Activated T-cell treated with anti-CD3 and anti-CD28 coated beads for 4 hours (primary cell): Measurements from ENCODE around the gene APC2.
"Not testable (repeated sequence)": the region's sequence is repeated elsewhere in the genome, so short reads cannot be mapped to it uniquely, and the experiment has no call there.

ENCODE experiments used
- DNase-seq: peaks from one replicate; pipeline ENCODE4 v3.0.0-alpha.2; 2020

The APC2 gene

GRCh38 chr19:1483979-1484428, 34.1 kb downstream of the APC2 start:
- no peak for DNase-seq

- DNase-seq, result no peak
These were observed 37.0 kb downstream of the APC2 start for GRCh38 chr19:1486720-1487575.

GRCh38 chr19:1487576-1488281, 37.8 kb downstream of the APC2 start:
- no peak for DNase-seq

DNA sequence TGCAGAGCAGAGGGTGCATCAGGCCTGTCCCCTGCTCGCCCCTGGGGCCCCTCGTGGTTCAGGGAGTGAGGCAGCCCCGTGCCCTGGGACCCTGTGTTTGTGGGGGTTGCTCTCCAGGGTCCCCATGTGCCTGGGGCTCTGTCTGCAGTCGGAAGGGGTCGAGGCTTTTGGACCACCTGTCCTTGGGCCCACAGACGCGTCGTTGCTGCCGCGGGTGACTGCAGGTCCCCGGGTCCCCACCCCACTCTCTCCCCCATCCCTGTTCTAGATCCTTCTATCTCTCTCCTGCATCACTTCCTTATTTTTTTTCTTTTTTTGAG, 38.3 kb downstream of the APC2 start:
- DNase-seq, result no peak

DNA sequence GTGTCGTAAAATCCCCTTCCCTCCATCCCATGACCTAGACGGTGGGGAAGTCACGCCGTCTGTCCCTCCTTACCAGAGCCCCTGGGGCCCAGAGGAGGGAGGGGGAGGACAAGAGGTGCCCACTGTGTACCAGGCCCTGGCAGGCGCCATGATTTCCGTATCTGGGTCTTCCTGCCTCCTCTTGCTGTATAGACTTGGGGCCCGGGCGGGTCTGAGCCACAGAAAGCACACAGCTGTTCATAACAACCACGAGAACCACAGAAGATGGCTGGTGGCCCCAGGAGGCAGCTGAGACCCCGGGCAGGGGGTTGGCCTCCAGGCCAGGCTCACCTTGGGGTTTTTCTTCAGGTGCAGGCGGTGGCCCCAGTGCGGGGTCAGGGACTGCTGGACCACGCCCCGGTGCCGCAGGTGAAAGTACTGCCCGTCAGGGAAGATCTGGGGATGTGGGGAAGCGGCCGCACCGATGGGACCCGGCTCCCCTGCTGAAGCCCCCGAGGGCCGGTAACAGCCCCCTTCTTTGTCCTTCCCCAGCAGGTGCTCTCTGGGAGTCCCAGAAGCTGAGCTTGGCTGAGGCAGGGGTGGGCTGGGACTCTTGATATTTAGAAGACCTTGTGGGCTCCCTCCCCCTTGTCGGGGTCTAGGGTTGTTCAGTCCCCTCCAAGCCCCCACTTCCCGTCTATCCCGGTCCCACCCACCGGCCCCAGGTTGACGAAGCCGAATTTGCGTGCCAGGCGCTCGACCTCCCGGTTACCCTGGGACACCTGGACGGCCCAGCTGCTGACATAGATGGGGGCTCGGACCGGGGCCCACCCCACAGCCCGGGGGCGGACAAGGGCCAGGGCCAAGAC, 39.8 kb downstream of the APC2 start:
- DNase-seq, result no peak

GRCh38 chr19:1490311-1491113, 40.6 kb downstream of the APC2 start, which contains the start of gene PCSK4:
Gene PCSK4 (minus strand): TSS chr19:1490350. CDS start chr19:1490346, 4 bp downstream.
- peak; percentile 99 for DNase-seq

DNA sequence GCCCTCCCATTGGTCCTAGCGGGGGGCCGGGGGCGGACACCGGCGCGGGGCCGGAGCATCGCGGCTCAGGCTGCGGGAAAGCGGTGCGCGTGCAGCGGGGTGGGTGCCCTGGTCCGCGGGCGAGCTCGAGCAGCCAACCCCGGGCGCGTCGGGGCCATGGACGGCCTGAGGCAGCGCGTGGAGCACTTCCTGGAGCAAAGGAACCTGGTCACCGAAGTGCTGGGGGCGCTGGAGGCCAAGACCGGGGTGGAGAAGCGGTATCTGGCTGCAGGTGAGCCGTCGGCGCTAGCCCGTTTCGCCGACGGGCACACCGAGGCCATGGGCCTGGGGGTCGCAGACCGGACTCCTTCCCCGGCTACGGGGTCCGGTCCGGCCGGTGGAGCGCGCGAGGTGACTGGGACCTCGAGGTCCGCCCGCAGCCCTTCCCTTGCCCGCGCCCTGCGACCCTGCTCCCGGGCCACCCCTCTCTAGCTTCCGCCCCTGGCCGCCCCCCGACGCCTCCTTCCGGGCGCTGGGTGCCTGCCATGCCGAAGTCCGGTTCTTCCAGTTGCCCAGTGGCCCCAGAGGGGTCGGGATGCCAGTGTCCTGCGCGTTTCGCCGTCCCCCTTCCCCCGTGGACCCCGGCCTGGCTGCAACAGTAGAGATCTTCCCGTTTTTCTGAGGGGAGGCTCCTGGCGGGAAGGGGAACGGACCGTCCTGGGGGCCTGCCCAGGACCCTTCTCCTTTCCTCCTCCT, 41.4 kb downstream of the APC2 start, which contains the start of gene REEP6:
Gene REEP6 (plus strand): TSS at position 68 of the 735 bp plus-strand sequence. CDS start 89 bp downstream, at position 157.
- no peak for DNase-seq

DNA sequence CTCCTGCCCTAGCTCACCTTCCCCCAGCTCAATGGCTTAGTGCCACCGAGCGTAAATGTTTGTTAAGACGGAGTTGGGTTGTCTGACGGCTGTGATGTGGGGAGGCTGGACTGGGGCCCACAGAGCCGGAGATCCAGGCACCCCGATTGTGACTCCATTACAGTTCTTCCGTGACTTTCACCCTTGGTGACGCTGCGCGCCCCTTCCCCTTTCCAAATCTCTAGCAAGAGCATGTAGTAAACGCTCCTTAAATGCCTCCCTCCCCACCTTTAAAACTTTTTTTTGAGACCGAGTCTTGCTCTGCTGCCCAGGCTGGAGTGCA, 41.9 kb downstream of the APC2 start:
- DNase-seq, result no peak

GRCh38 chr19:1492474-1493006, 42.6 kb downstream of the APC2 start:
- no peak for DNase-seq

GRCh38 chr19:1494115-1494815, 44.3 kb downstream of the APC2 start:
- no peak for DNase-seq

- DNase-seq, result no peak
These were observed 45.3 kb downstream of the APC2 start for GRCh38 chr19:1495051-1495798.

DNA sequence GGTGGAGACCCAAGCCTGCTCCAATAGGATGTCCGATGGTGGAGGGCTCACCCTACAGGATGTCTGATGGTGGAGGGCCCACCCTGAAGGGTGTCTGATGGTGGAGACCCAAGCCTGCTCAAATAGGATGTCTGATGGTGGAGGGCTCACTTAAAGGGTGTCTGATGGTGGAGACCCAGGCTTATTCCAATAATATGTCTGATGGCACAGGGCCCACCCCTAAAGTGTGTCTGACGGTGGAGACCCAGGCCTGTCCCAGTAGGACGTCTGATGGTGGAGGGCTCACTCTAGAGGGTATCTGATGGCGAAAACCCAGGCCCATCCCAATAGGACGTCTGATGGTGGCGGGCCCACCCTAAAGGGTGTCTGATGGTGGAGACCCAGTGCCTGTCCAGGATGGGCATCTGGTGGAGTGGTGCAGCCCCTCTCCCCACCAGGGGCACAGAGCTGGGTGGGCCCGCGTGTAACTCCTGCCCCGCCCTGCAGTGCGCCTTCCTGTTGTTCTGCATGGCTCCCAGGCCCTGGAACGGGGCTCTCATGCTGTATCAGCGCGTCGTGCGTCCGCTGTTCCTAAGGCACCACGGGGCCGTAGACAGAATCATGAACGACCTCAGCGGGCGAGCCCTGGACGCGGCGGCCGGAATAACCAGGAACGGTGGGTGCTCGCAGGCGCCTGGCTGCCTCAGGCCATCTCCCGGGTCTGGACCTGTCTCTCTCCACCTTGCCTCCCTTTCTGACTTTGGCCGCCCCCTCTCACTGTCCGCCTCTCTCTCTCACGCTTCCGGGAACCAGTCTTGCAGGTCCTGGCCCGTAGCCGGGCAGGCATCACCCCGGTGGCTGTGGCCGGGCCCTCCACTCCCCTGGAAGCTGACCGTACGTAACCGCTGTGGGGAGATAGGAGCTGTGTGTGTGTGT, 46.1 kb downstream of the APC2 start:
- DNase-seq, result no peak

DNA sequence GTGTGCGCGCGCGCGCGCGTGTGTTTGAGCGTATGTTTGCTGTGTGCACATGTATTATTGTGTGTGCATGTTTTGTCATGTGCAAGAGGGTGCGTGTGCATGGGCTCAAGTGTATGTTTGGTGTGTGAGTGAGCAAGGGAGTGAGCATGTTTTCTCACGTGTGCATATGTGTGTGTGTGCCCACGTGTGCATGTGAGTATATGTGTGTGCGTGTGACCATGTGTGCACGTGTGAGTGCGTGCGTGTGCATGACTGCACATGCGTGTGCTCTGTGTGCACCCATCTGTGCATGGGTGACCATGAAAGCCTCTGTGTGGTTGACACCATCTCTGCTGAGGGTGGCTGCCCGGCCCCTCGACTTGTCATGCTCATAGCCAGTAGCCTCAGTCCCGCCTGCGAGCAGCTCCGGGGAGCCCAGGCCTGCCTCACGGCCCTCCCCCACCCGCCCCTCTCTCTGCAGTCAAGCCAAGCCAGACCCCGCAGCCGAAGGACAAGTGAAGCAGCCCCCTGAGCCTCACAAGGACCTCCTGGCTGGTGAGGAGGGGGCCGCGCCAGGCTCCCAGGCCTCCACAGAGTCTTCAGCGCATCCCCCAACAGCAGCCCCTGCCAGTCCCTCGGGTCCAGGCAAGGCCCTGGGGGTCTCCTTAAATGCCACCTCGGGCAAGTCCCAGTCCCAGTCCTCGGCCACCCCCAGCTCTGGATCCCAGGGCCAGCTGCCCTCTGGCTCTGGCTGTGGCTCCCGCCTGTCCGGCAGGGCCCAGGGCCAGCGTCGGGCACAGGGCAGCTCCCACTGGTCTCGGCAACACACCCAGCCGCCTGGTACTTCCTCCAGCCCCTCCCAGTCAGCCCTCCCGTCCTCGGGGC, 47.0 kb downstream of the APC2 start:
- no peak for DNase-seq

GRCh38 chr19:1497578-1498235, 47.8 kb downstream of the APC2 start:
- DNase-seq, result no peak

DNA sequence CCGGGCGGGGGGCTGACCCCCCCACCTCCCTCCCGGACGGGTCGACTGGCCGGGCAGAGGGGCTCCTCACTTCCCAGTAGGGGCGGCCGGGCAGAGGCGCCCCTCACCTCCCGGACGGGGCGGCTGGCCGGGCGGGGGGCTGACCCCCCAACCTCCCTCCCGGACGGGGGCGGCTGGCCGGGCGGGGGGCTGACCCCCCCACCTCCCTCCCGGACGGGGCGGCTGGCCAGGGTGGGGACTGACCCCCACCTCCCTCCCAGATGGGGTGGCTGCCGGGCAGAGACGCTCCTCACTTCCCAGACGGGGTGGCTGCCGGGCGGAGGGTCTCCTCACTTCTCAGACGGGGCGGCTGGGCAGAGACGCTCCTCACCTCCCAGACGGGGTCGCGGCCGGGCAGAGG, 49.3 kb downstream of the APC2 start:
- not testable (repeated sequence) for DNase-seq

DNA sequence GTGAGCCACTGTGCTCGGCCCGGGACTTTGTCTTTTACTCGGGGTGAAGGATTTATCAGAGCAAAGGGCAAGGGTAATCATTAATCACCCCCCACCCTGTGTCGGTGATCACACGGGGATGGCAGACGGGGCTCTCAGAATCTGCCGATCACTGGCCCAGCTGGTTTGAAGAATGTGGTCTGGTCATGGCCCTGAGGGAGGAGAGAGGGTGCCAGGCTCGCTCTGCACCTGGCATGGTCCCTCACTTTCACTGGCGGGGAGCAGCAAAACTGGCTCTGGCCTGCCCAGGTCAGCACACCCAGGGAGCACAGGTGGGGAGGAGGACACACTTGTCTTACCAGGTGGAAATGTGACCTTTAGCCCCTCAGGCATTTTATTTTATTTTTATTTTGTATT, 51.3 kb downstream of the APC2 start:
- no peak for DNase-seq

- DNase-seq, result no peak
These were observed 52.6 kb downstream of the APC2 start for GRCh38 chr19:1502433-1503088.
